Activated CD8-positive, alpha-beta memory T cell treated with anti-CD3 and anti-CD28 coated beads, Interleukin-2, amount 50 U/mL, for 24 hours (primary cell): Measurements from ENCODE around the gene CST3.
"Not testable (repeated sequence)": the region's sequence is repeated elsewhere in the genome, so short reads cannot be mapped to it uniquely, and the experiment has no call there.

Source experiments
- DNase-seq: peaks from one replicate; pipeline ENCODE4 v3.0.0-alpha.2; 2020; ENCODE audit errors: extremely low read depth

The CST3 gene

DNA sequence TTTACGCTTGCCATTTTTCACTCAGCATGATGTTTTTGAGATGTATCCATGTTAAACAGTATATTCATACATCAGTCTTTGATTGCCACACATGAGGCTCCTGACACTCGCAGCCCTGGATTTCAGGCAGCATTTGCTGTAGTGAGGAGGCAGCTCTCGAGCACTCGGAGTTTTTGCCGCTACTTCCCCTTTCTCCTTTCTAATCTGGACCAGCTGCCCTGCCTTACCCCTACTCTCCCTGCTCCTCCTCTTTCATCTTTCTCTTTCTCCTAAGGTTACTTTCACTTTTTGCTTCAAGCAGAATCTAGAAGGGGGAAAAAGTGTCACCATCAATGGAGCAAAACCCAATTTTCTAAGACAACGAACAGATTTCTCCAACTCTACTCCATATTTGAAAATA, 5.9 kb upstream of the CST3 start:
- DNase-seq = no peak

- no peak for DNase-seq
These were observed 4.4 kb upstream of the CST3 start for GRCh38 chr20:23641936-23642751.

DNA sequence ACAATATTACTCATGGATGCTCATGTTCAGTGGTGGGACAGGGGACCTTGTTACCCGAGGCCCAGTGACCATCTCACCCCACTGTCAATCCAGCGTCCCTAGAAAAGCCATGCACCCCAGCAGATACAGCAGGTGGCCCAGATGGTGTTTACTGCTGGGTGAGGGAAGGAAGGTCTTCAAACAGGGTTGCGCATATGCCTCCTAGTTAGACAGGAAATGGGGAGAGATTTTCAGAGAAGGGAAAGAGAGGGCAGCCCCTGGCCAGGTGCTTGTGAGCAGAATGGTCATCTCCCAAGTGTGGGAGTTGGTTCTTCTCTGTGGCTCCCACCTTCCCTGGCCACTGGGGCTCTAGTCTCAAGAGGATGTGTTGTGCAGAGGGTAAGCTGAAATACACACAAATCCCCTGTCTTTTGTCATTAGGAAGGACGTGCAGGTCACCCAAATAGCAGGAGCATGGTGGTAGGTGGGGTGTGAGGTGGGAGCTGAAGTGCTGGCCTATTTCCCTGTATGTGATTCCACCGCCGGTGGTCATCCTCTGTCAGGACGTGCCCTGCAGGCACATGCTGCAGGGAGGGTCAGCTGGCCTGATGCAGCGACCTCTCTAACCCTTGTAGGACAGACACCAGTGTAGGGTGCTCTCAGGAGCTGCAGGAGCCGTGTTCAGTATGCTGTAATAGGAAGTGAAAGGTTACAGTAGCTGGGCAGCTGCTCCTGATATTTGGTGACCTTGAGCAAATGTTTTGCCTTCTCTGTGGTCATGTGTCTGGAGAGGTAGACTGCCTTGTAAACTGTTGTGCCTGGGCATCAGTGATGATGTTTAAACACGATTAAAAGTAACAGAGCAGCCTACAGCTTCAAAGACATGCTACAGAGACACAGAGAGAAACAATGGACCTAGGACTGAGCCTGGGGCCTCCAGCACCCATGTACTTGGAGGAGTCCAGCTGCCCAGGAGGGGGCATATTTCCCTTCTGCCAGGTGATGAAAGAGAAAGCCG, 3.2 kb upstream of the CST3 start:
- no peak for DNase-seq

DNA sequence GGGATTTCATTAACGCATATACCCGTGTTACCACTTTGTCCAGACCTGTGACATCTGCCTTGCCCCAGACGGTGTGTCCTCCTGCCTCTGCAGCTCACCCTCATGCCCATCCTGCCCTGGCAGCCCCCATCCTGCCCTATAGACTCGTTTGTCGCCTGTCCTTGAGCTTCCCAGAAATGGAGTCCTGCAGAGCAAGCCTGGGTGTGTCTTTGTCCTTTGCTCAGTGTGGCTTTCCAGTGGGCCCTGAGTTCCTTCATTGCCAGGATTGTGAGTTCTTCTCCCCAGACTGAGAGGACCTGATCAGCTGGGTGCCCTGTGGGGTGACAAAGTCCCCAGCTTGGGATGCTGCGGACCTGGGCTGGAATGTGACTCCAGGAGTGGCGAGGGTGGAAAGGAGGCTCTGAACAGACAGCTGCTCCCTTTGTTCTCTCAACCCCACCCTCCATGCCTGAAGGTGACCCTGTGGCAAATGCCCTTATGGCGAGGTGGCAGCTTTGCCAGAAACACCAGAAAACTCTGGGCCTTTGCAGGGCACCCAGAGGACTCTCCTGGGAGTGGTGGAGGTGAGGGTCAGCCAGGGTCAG, 2.4 kb upstream of the CST3 start:
- no peak for DNase-seq

- no peak for DNase-seq
These were observed 1.8 kb upstream of the CST3 start for GRCh38 chr20:23639490-23639958.

- DNase-seq = no peak
These were observed 554 bp upstream of the CST3 start for GRCh38 chr20:23638309-23638708.

- DNase-seq = no peak
These were observed 860 bp downstream of the CST3 start for GRCh38 chr20:23636908-23637281.

GRCh38 chr20:23636182-23636907, 1.4 kb downstream of the CST3 start:
- no peak for DNase-seq

DNA sequence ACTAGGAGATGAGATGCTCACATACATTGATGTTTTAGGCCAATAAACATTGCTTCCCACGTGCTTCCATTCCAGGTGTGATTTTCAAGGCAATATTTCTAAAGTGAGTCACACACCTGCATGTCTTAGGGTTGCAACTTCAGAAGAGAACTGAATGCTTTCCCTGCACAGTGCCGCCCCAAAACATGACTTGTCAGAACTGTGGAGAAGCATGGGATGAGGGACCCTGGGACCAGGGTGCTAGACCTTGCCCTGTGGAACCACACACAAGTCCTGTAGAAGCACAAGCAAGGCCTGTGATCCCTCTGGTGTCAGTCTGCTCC, 2.0 kb downstream of the CST3 start:
- DNase-seq = not testable (repeated sequence)

- no peak for DNase-seq
These were observed 2.6 kb downstream of the CST3 start for GRCh38 chr20:23634985-23635767.

GRCh38 chr20:23634044-23634801, 3.5 kb downstream of the CST3 start:
- DNase-seq = no peak

- no peak for DNase-seq
These were observed 4.8 kb downstream of the CST3 start for GRCh38 chr20:23632711-23633573.

DNA sequence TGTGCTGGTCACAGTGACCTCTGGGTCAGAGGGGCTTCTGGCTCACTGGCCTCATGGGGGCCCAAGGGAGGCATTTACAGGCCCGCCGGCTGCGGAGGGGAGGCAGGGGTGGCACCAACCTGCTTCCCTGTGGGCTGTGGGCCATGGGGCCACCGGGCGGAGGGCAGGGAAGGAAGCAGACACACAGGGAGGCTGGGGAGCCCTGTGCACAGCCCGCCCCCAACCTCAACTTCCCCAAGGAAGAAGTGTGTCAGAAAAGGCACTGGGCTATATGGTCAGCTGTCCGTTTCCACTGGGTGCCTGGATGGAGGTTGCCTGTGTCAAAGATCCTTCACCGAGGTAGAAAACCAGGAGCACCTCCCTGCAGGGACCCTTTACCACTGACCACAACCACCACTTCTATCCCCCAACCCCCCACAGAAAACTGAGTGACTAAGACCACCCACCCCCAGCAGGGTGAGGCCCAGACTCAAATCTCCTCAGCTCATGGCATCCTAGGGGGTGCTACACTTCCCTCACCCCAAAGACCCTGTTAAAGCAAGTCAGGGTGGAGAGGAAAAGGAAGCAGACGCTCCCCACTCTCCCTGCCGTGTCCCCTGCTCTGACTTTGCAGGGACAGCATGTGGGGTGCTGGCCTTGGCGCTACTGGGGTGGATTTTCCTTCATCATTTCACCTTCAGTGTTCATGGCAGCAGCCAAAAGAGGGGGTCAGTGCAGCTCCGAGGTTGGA, 5.6 kb downstream of the CST3 start:
- DNase-seq = no peak

DNA sequence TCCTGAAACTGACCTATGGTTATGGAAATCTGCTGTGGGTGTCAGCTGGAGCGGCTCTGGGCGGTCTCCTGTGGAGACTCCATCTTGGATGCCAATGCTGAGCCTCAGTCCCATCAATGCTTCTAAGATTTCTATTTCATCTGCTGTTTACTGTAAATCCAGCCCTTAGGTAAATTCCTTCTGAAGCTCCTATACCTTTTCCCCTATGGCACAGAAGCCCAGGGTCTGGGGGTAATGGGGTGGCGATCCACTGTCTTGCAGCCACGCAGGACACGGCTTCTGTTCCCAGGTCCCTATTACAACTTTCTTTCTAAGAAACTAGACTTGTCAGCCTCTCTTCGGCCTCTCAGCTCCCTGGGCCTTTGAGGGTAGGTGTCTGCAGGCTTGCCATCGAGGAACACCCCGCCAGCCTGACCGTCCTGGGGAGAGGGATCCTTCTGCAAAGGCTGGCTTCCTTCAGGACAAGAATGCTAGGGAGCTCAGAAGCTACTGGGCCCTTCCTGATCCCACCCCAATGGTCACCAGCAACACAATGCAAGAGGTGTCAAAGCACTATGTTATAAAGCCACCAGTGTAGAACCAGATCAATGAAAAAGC, 6.4 kb downstream of the CST3 start:
- DNase-seq = no peak

DNA sequence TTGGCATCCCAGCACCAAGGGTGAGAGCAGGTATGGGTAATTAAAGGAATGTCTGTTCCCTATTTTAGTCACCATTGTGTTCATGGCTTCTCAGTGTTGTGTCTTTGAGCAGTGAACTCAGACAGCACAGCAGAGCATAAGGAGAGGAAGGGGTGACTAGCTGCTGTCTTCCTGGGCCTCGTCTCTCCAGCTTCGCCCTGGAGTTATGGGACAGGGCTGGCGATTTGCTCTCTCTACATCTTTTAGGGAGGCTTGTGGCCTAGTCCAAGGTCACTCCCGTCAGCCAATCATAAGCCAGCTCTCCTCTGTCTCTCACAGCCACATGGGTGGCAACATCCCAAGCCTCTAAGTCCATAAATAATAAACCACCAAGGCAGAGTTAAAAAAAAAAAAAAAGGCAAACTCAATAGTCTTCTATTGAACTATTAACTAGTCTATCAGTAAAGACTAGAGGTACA, 7.3 kb downstream of the CST3 start:
- no peak for DNase-seq

DNA sequence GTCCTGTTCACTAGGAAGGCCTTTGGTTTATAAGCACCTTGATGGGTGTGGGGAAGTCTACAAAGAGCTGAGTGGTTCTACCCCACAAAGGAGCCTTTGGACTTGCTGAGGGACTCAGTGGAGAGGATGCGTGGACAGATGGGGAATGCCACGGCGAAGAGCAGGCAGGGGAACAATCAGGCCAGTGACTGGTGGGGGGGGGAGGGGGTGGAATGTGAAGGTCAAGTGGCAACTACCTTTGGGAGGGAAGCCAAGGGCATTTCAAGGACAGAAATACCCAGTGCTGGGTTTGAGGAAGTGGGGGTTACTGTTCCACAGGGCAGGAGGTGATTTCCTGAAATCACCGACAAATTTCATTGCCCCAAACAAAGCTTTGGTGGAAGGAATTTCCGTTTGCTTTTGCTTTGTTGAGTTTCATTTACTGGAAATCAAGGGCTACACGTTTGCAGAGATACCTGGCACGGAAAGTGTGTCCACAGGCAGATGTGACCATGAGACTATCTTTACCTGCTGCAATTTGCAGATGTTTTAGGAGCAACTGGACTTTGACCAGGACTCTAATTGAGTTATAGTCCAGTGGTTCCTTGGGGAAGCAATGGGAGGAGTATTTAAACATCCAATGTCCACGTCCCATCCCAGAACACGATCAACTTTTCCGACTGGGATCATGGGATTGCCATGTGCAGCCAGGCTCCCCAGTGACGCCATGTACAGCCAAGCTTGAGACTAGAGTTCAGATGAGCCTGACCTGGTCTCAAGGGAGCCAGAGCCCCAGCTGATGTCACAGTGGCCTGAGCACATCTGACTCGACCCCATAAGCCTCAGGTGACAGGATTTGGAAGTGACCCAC, 8.0 kb downstream of the CST3 start:
- DNase-seq = no peak

DNA sequence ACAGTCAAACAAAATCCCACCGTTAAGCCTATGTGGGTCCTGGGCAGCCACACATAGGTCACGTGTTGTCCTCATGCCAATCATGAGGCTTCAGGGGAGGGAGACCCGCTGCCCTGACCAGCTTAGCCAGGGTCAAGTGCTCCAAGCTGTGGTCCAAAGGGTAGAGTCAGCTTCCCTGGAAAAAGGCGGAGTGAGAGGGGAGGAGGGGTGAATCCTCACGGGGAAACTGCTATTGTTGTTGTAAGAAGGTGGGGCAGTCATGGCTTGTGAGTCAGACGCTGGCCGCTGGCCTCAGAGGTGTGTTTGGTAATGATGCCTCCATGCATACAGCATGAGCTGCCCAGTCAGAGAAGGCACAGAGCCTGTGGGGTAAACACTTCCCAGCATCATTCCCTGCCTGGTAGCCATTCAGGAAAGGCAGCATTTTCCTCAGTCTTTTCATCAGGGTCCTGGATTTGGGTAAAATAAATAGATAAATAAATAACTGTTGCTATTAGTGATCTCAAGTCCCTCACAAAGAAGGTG, 8.7 kb downstream of the CST3 start:
- DNase-seq = no peak
